ENCODE data around the gene SCIMP.
"Not testable (repeated sequence)": the region's sequence is repeated elsewhere in the genome, so short reads cannot be mapped to it uniquely, and the experiment has no call there.

The SCIMP gene

DNA sequence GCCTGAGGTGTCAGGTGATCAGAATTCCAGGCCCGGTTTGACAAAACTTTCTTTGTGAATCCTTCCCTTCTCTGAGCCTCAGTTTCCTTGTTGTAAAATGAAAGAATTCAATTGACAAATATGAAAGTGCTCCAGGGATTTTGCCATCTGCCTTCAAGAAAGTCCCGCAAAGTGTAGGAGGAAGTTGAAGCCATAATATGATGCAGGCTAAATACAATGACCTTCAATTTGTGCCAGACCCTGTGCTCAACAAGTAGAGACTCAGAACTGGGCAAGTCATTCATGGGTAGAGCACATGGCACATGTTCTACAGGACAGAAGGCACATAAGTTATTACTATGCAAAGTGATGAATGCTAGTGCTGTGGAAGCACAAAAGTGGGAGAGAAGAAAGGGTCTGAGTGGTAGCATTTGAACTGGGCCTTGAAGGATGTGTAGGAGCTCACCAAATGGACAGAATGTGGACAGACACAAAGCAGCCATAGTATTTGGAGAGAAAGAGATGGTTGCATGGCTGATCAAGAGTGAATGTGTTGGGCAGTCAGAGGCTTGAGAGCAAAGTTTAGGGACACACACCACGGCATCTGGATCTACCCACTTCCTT, 2.4 kb upstream of the SCIMP start:
- no peak for DNase-seq (ENCODE audit: low read depth)
- TF ChIP-seq, protein P1, sequence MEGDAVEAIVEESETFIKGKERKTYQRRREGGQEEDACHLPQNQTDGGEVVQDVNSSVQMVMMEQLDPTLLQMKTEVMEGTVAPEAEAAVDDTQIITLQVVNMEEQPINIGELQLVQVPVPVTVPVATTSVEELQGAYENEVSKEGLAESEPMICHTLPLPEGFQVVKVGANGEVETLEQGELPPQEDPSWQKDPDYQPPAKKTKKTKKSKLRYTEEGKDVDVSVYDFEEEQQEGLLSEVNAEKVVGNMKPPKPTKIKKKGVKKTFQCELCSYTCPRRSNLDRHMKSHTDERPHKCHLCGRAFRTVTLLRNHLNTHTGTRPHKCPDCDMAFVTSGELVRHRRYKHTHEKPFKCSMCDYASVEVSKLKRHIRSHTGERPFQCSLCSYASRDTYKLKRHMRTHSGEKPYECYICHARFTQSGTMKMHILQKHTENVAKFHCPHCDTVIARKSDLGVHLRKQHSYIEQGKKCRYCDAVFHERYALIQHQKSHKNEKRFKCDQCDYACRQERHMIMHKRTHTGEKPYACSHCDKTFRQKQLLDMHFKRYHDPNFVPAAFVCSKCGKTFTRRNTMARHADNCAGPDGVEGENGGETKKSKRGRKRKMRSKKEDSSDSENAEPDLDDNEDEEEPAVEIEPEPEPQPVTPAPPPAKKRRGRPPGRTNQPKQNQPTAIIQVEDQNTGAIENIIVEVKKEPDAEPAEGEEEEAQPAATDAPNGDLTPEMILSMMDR (conservative IDR thresholded peaks at IDR 0.05; ENCODE audit: low read depth, low read length), result no peak
- no peak overlapping the region for H3K4me3 ChIP-seq (ENCODE audit: low read length)

DNA sequence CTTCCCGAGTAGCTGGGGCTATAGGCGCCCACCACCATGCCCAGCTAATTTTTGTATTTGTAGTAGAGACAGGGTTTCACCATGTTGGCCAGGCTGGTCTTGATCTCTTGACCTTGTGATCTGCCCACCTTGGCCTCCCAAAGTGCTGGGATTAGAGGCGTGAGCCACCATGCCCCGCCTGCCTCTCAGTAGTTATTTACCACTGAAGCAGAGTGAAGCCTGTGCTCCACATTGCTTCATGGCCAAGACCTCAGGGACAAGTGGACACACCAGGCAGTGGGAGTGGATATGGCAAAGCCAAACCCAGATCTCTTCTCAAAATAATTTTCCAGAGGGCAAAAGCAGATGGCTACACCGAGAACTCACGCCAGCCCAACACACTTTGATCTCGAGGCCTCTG, 1.2 kb downstream of the SCIMP start:
- DNase-seq (ENCODE audit: low read depth); H3K4me3 ChIP-seq (ENCODE audit: low read length): not testable (repeated sequence)

DNA sequence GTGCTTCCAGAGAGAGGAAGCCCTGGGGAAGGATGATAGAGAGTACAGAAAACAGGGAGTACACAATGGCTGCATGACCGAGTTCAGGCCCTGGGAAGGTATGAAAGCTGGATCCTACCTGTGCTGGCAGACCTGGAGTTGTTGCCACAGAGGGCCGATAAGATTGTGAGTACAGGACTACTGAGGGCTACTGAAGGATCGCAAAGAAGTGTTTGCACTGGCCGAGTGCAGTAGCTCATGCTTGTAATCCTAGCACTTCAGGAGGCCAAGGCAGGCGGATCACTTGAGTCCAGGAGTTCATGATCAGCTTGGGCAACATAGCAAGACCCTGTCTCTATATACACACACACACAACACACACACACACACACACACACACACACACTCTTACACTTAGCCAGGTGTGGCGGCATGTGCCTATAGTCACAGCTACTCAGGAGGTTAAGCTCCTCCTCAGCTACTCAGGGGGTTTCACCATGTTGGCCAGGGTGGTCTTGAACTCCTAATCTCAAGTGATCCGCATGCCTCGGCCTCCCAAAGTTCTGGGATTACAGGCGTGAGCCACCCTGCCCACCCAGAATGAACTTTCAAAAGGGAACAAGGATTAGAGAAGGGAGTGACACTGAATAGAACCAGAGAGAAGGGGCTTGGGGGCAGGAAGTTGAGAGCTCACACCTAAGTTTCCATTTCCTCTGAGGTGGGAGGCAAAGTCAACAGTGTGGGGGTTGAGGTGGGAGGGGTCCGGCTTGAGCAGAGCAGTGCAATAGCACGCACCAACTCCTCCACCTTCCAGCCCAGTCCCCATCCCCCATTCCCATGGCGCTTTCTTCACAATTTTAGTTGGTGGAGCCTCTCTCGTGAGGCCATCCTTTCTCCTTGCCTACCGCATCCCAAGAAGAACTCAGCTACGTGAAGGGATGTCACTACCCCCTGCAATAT, 7.5 kb downstream of the SCIMP start:
- DNase-seq (ENCODE audit: low read depth), result no peak

DNA sequence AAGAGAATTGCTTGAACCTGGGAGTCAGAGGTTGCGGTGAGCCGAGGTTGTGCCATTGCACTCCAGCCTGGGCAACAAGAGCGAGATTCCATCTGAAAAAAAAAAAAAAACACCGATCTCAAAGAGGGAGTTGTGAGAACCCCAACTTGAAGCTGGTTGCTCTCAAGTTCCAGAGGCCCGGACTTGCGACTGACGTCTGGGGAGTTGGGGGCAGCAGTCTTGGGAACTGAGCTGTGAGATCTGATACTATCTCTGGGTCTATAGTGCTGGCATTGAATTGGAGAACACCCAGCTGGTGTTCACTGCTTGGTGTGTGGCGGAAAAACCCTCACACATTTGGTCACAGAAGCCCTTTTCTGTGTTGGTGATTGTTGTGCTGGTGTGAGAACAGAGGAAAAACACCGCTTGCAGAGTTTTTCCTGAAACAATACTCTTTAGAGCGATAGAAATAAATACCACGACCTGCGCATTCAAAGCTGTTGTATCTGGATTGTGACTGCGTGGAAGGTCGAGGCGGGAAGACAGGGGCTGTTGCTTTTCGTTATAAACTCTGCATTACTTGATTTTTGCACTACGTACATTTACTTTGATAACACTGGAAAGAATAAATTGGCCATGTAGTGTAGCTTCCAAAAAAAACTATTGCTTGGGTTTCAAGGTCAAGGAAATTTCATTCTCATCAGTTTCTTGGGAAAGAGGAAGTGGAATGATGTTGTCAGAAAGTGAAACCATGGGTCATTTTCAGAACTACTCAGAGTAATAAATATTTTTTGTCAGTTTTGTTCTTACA, 8.8 kb downstream of the SCIMP start:
- DNase-seq (ENCODE audit: low read depth), result no peak
- TF ChIP-seq, protein P1 (conservative IDR thresholded peaks at IDR 0.05; ENCODE audit: low read depth, low read length), result no peak
- H3K4me3 ChIP-seq (ENCODE audit: low read length), result no peak overlapping the region

More for the DNA sequence above, 7.5 kb downstream of the SCIMP start:
- no peak overlapping the region for H3K4me3 ChIP-seq (ENCODE audit: low read length)
- TF ChIP-seq, protein P1 (conservative IDR thresholded peaks at IDR 0.05; ENCODE audit: low read depth, low read length), result no peak

DNA sequence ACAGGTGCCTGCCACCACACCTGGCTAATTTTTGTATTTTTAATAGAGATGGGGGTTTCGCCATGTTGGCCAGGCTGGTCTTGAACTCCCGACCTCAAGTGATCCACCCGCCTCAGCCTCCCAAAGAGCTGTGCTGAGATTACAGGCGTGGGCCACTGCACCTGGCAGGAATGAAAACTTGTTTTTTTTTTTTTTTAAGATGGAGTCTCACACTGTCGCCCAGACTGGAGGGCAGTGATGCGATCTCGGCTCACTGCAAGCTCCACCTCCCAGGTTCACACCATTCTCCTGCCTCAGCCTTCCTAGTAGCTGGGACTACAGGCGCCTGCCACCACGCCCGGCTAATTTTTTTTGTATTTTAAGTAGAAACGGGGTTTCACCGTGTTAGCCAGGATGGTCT, 12.7 kb downstream of the SCIMP start:
- DNase-seq (ENCODE audit: low read depth); H3K4me3 ChIP-seq (ENCODE audit: low read length): not testable (repeated sequence)

DNA sequence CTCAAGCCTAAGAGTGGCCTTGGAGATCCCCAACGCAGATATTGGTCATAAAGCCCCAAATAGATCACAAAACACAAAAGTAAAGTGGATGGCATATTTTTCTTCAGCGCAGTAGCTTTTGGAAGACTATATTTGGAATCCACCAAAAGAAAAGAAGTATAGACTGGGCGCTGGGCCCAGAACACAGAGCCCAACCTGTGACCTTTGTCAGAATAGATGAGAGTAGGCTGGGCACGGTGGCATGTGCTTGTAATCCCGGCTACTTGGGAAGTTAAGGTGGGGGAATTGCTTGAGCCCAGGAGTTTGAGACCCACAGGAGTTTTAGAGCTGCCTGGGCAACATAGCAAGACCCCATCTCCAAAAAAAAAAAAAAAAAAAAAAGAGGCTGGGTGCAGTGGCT, 14.6 kb downstream of the SCIMP start:
- DNase-seq (ENCODE audit: low read depth), result no peak
- TF ChIP-seq, protein P1 (conservative IDR thresholded peaks at IDR 0.05; ENCODE audit: low read depth, low read length), result no peak
- no peak overlapping the region for H3K4me3 ChIP-seq (ENCODE audit: low read length)

DNA sequence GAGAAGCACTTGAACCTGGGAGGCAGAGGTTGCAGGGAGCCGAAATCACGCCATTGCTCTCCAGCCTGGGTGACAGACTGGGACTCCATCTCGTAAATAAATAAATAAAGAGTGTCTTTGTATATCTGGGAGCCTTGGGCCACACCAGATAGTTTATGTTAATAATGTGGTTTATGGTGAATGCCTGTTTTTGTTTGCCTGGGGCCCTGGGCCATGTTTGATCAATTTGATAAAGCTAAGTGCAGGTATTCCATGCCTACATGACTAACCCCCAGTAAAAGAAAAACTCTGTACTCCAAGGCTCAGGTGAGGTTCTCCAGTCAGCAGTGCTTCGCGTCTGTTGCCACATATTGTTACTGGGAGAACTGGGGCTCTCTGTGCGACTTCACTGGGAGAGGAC, 15.1 kb downstream of the SCIMP start:
- no peak for DNase-seq (ENCODE audit: low read depth)
- TF ChIP-seq, protein P1 (conservative IDR thresholded peaks at IDR 0.05; ENCODE audit: low read depth, low read length), result no peak
- no peak overlapping the region for H3K4me3 ChIP-seq (ENCODE audit: low read length)

DNA sequence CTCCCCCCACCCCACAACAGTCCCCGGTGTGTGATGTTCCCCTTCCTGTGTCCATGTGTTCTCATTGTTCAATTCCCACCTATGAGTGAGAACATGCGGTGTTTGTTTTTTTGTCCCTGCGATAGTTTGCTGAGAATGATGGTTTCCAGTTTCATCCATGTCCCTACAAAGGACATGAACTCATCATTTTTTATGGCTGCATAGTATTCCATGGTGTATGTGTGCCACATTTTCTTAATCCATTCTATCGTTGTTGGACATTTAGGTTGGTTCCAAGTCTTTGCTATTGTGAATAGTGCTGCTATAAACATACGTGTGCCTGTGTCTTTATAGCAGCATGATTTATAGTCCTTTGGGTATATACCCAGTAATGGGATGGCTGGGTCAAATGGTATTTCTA, 17.1 kb downstream of the SCIMP start:
- not testable (repeated sequence) for DNase-seq (ENCODE audit: low read depth); H3K4me3 ChIP-seq (ENCODE audit: low read length)
